HT-29 (cell line): ENCODE measurements around the gene ELL. TPM values are rescaled to one million over a fixed set of nuclear protein-coding genes. Genes with fewer than 3 reads are reported as not detected.
"Not testable (repeated sequence)": the region's sequence is repeated elsewhere in the genome, so short reads cannot be mapped to it uniquely, and the experiment has no call there.

Experiments used
- DNase-seq: peaks from one replicate; pipeline ENCODE4 v3.0.0-alpha.2; 2015; ENCODE audit warnings: low spot score
- total RNA-seq: library from RNA; depleted of rRNA; stranded (reverse); fragments of >200 nt; shearing (Covaris generic); gene quantifications from 2 replicates; pipeline ENCODE4 v1.2.3, GENCODE V29; 2014

Gene ELL
- total RNA-seq, 1 experiment from 2014 or later, result 20.7 TPM

DNA sequence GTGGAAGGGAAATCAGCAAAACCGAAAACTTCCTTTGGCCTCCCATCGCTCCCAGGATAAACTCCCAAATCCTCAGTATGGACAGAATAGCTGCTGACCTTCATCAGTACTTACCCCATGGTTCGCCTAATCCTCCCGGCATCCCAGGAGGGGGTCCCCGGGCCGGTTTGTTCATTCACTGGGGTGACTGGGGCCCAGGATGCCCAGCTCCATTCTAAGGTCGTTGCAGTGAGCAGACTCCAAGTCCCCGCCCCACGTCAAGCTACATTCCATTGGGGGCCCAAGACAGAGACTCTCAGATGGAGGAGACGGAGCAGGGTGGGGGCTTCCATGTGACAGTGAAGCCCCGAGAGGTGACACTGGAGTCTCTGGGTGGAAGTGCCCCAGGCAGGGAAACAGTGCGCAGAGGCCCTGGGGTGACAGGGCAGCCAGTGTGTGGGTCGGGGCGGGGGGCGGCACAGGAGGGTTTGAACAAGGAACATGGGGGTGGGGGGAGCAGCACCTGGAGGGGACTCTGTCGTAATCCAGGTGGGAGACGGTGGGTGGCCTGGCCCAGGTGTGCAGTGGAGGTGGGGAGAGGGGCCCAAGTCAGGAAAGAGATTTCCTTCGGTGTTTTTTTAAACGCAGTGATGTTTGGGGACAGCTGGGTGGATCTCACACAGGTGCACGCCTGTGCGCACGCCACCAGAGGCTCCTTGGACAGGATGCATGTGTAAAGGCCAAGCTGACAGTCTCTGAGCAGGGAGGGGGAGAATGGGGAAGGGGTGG, 97.6 kb downstream of the ELL start:
- no peak for DNase-seq

DNA sequence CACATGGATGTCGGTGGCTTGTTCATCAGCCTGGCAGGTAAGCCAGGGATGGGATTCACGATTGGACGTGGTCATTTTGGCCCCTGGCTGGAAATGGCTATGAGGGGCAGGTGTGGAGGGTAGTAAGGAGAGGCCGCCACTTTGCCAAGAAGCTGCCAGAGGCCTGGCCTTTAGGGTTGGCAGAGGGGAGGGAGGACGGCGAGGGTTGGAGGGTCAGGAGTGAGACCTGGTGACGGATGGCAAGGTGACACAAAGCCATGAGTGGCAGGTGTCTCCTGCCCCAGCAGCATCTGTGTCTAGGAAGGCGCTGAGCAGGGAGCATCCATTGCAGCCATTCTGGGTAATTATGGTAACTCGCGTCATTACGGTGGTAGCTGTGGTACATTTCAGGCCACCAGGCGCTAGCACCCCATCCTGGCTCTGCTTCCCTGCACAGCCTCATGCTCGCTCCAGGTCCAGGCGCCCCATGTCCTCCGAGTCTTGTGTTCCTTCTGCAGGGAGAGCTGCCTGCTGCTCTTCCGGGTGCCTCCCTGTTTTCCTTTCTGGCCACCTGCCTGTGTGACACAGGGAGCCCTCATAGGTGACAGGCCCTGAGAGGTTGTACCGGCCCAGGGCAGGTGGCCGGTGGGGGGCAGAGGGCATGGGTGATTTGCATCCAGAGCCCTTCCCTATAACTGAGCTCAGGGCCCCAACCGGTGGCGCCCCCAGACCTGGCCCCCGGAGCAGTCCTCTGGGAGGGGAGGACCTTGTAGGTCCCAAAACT, 98.4 kb downstream of the ELL start:
- no peak for DNase-seq

DNA sequence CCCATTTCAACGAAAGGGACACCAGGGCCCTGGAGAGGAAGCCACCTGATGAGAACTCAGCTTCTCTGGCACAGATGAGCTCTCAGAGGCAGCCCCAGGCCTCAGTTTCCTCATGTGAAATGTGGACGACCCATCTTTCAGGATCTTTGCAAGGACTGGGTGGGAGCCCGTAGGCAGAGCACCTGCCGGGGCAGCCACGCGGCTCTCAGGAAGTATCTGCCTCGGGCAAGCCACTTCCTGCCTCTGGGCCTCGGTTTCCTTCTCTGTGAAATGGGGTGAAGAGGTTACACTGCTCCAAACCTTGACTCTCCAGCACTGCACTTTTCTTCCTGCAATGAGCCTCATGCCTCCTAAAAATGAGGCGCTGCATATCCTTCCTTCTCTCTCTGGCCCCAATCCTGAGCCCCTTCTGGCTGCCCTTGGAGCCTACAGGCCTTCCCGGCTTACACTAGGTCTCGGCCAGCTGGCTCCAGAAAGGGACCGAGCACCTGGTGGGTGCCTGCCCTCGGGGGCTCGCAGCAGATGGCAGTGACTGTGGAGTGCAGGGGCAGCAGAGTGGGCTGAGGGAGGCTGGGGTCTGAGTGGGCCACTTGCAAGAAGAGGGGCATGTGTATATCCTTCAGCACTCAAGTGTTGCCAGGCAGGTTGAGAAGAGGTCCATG, 99.2 kb downstream of the ELL start:
- DNase-seq, result no peak

DNA sequence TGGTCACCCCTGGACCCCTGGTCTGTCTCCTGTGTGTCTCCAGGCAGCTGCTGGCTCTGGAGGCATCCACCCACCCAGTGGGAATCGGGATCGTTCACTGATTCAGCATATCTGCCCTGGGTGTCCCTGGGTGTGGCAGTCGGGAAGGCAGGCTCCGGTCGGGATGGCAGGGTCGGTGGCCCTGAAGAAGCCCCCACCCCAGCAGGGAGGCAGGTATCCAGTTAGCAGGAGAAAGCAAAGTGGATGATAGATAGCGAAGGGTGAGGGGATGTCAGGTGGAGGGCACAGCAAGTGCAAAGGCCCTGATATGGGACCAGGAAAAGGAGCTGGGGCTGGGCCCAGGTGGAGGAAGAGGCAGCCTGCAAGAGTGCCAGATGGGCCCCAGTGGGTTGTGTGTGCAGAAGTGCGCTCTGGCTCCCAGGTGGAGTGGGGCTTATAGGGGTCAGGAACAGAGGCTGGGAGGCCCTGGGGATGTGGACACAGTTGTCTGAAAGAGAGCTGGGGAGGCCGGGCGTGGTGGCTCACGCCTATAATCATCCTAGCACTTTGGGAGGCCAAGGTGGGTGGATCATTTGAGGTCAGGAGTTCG, 100.4 kb downstream of the ELL start:
- no peak for DNase-seq

GRCh38 chr19:18420930-18421329, 100.9 kb downstream of the ELL start:
- no peak for DNase-seq

DNA sequence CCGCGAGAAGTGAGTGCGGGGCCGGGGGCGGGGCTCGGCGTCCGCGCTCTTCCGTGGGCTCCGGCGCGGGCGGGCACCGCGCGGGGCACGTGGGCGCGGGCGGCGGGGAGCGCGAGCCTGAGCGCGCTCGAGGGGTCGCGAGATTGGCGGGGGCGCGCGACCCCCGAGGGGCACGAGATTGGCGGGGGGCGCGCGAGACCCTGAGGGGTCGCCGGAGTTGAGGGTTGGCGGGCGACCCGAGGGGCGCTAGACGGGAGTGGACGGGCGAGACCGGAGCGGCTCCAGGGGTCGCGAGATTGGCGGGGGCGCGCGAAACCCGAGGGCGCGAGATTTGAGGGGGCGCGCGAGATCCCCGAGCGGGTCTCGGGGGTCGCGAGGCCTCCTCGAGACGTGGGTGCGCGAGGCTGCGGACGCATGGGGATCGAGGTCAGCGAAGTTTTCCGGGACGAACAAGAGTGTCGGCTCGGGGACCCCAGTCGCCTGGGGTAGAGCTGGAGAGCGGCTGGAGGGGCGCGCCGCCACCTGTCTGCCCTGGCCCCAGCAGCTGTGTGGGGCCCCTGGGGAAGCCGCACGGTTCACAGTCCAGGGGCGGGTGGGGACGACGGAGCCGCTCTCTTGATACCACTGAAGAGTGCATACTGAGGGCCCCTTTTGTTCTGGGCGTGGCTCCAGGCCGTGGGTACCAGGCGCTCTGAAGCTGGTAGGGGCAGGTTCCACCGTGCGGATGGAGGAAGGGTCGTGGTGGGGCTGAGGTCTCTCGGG, 102.0 kb downstream of the ELL start:
- no peak for DNase-seq

GRCh38 chr19:18419195-18419698, 102.6 kb downstream of the ELL start, which contains the start of gene SSBP4:
TSS of gene SSBP4 (plus strand) at chr19:18419398. CDS start at chr19:18419649, 251 bp downstream.
- DNase-seq, result peak; percentile 73

- DNase-seq, result peak; percentile 56
Observed at GRCh38 chr19:18418483-18419194, 103.2 kb downstream of the ELL start.

- no peak for DNase-seq
Observed at GRCh38 chr19:18418029-18418482, 103.8 kb downstream of the ELL start.

DNA sequence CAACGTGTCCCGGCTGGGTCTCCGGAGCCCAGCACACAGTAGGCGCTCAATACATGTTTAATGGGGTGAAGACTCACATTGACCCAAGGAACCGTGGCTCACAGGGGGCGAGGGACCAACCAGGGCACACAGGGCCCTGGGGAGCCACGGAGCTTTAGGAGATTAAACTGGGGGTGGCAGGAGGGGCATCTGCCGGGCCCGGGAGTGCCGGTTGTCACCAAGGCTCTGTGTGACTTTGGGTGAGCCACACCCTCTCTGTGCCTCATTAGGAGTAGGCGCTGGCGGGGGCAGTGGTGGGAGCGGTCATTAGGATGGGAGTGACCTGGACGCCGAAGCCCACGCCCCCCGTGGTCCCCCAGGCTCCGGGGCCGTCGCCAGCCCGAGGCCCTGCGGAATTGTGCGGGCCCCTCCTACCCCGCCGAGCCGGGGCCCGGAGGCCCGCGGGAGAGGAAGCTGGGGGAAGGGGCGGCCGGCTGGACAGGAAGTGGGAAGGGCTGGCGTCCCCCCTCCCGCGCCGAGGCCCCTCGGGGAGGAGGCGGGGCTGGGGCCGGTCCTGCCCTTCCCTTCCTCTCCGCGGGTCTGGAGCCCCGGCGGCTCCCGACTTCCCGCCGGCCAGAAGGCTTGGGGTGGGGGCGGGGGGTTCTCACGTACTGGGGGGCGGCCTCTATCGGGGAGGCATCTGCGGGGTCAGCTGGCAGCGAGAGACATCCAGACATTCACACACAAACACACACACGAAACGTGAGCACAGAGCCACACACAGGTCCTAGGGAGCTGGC, 104.4 kb downstream of the ELL start:
- DNase-seq, result peak; percentile 30

GRCh38 chr19:18416778-18417249, 105.1 kb downstream of the ELL start:
- peak; percentile 82 for DNase-seq

GRCh38 chr19:18415178-18415867, 106.5 kb downstream of the ELL start:
- no peak for DNase-seq

- DNase-seq, result peak; percentile 47
Observed at GRCh38 chr19:18414504-18415177, 107.2 kb downstream of the ELL start.

GRCh38 chr19:18412610-18413239, 109.1 kb downstream of the ELL start:
- DNase-seq, result no peak

DNA sequence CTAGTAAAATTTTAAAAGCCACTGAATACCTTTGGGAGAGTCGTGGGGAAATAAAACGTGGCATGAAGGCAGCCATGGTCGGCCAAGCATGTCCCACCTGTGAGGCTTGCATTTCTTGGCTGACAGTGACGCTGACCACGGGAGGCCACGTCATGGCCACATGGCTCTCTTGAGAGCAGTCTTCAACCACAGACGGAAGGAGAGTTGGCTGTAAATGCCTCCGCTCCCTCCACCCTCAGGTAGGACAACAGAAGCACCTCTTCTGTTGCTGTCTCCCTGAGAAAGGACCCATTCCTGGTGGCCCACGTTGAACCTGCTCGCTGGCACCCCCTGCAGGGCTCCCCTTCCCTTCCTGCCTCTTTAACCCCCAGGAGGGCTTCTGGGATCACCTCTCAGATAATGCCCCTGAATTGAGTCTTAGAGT, 113.8 kb downstream of the ELL start:
- peak; percentile 59 for DNase-seq

DNA sequence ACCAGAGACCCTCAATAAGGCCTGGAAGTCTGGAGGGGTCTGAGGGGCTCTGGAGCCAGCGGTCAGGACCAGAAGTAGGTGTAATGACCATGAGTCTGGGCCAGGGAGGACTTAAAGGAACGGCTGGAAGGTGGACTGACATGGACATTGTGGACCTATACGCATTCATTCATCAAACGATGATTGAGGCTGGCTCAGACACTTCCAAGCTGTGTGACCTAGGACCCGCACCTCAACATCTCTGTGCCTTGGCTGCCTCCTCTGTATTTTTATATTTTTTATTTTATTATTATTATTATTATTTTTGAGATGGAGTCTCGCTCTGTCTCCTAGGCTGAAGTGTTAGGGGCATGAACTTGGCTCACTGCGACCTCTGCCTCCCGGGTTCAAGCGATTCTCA, 115.1 kb downstream of the ELL start:
- DNase-seq, result no peak

GRCh38 chr19:18405754-18406153, 116.1 kb downstream of the ELL start:
- DNase-seq, result not testable (repeated sequence)
